CD4-positive, CD25-positive, alpha-beta regulatory T cell (primary cell): ENCODE data around the gene F5. TPM values are rescaled to one million over a fixed set of nuclear protein-coding genes. Genes with fewer than 3 reads are reported as not detected.

Experiments
- ATAC-seq, 2 donors: fragments of 150-1000 bp; cut with Tn5 transposase; one replicate each; pipeline ENCODE4 v1.10.0; 2021; ENCODE audit warnings: low read depth in 2 of 2, moderate number of reproducible peaks in 2 of 2, moderate library complexity in 1 of 2
- DNase-seq, 3 donors: peaks; one replicate each; pipeline versions ENCODE4 v3.0.0 to v3.0.0-alpha.2; 2012 to 2022; ENCODE audit warnings: mixed read lengths in 1 of 3
- H3K27ac ChIP-seq: one replicate; pipeline ENCODE4 v1.7.0; 2013; ENCODE audit warnings: mild to moderate bottlenecking, low read length; ENCODE audit not compliant: insufficient read depth, poor library complexity, severe bottlenecking
- H3K27me3 ChIP-seq: one replicate; pipeline ENCODE4 v1.7.0; 2013; ENCODE audit warnings: low read length; ENCODE audit not compliant: control insufficient read depth, insufficient read depth
- H3K36me3 ChIP-seq: one replicate; pipeline ENCODE4 v1.7.0; 2013; ENCODE audit warnings: mild to moderate bottlenecking, low read length, moderate library complexity; ENCODE audit not compliant: control insufficient read depth, insufficient read depth
- H3K4me1 ChIP-seq: 2 replicates; pipeline ENCODE4 v1.7.0; 2013; ENCODE audit warnings: mild to moderate bottlenecking, low read length; ENCODE audit not compliant: insufficient read depth, control insufficient read depth, poor library complexity, severe bottlenecking
- H3K4me3 ChIP-seq: one replicate; pipeline ENCODE4 v1.7.0; 2013; ENCODE audit warnings: low read depth, mild to moderate bottlenecking, low read length, moderate library complexity
- H3K9me3 ChIP-seq, 2 experiments: 1 replicate in 1 of 2; 2 replicates in 1 of 2; pipeline ENCODE4 v1.7.0; 2013; ENCODE audit warnings: low read length in 2 of 2, mild to moderate bottlenecking in 1 of 2, moderate library complexity in 1 of 2; ENCODE audit not compliant: control insufficient read depth in 2 of 2
- H3K27ac Mint-ChIP-seq, 3 donors: one replicate each; pipeline ENCODE4 v1.8.0; 2020 to 2022; ENCODE audit warnings: mild to moderate bottlenecking in 3 of 3, mixed read lengths in 3 of 3, moderate library complexity in 2 of 3
- H3K27me3 Mint-ChIP-seq: one replicate; pipeline ENCODE4 v1.8.0; 2022; ENCODE audit warnings: mild to moderate bottlenecking, mixed read lengths
- H3K36me3 Mint-ChIP-seq: one replicate; pipeline ENCODE4 v1.8.0; 2020; ENCODE audit warnings: mixed read lengths
- H3K4me1 Mint-ChIP-seq, 4 donors: one replicate each; pipeline ENCODE4 v1.8.0; 2020 to 2022; ENCODE audit warnings: mixed read lengths in 4 of 4, mild to moderate bottlenecking in 1 of 4
- H3K4me3 Mint-ChIP-seq, 4 donors: one replicate each; pipeline ENCODE4 v1.8.0; 2020 to 2022; ENCODE audit warnings: mild to moderate bottlenecking in 4 of 4, mixed read lengths in 4 of 4, moderate library complexity in 3 of 4
- H3K9me3 Mint-ChIP-seq, 7 donors: one replicate each; pipeline ENCODE4 v1.8.0; 2020 to 2022; ENCODE audit warnings: mixed read lengths in 7 of 7, mild to moderate bottlenecking in 3 of 7, moderate library complexity in 2 of 7
- polyA plus RNA-seq, 4 donors: library from polyadenylated mRNA; unstranded; fragments of 300-500 nt; fragmentation: Illumina TruSeq; gene quantifications; one replicate each; pipeline ENCODE4 v1.2.3, GENCODE V29; 2021
- total RNA-seq: library from RNA; stranded (reverse); gene quantifications from one replicate; pipeline ENCODE4 v1.2.3, GENCODE V29; 2022

The F5 gene
- total and polyA plus RNA-seq, 5 donors from 2014 or later: 10.1 to 80.6 (median 23.6) TPM

DNA sequence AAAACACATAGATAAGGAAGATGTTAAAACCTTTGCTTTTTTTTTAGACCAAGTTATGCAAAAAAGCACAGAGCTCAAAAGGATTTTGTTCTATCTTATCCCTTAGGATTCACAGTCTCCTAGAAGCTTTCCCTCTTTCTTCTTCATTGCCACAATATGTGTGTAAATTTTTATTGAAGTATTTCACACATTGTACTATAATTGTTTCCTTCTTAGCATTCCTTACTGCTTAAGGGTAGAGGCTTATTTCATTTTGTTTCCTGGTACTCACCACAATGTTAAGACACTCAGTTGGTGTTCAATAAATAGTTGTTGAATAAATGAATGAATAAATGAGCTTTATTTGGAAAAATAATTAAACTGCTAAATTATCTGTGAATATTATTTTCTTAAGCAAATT is 70.6 kb downstream of the F5 start:
- Histone ChIP-seq H3K9me3 (no peaks in the 10 kb centered on the region), H3K27ac (no peak overlapping the region), H3K4me1 (no peaks in the 10 kb centered on the region), H3K4me3 (no peak overlapping the region), H3K36me3 (peaks cover 77% of the 10 kb centered on the region), H3K27me3 (no peaks in the 10 kb centered on the region)
- Mint-ChIP-seq H3K4me3 (no peak overlapping the region), H3K4me1 (peaks cover 0 to 5% (median 2%) of the 10 kb centered on the region in 4 donors), H3K27ac (no peak overlapping the region), H3K27me3 (no peaks in the 10 kb centered on the region), H3K9me3 (no peaks in the 10 kb centered on the region), H3K36me3 (peaks cover 56% of the 10 kb centered on the region)
- ATAC-seq (no peak), DNase-seq (no peak)

DNA sequence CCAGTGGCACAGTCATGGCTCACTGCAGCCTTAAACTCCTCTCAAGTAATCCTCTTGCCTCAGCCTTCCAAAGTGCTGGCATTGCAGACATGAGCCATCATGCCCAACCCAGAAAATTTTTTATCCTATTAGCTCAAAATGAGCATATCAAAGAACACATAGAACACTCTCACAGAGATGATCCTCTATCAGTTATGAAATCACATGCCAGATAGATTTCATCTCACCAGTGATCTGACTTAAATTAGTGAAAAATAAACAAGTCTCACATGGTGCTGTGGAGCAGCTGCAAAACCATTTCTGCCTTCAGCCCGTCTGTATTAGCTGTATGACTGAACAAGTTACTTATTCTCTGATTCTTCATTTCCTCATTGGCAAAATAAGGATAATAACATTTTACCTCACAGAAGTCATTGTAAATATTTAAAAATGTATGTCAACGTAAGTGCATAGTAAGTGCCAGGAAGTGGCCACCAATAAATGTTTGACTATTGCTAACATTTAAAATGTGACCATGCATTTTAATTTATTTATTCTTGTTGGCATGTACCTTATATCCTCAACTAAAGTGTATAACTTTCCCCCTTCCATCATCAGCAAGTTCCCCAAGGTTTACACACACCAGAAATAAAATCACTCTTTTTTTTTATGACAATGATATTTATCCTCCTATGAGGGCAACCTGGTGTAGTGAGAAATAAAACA is 71.6 kb downstream of the F5 start:
- peaks cover 68% of the 10 kb centered on the region for H3K36me3 ChIP-seq
- Mint-ChIP-seq H3K36me3 (peaks cover 50% of the 10 kb centered on the region), H3K27me3 (no peaks in the 10 kb centered on the region), H3K4me3 (no peak overlapping the region), H3K27ac (peak overlapping the region in 1 of 3 donors; percentile 33), H3K9me3 (no peaks in the 10 kb centered on the region), H3K4me1 (peaks cover 0 to 10% (median 7%) of the 10 kb centered on the region in 4 donors)
- H3K27me3 ChIP-seq: no peaks in the 10 kb centered on the region
- no peaks in the 10 kb centered on the region for H3K9me3 ChIP-seq
- H3K4me1 ChIP-seq: no peaks in the 10 kb centered on the region
- no peak overlapping the region for H3K27ac ChIP-seq
- DNase-seq (no peak), ATAC-seq (no peak)
- H3K4me3 ChIP-seq: no peak overlapping the region

DNA sequence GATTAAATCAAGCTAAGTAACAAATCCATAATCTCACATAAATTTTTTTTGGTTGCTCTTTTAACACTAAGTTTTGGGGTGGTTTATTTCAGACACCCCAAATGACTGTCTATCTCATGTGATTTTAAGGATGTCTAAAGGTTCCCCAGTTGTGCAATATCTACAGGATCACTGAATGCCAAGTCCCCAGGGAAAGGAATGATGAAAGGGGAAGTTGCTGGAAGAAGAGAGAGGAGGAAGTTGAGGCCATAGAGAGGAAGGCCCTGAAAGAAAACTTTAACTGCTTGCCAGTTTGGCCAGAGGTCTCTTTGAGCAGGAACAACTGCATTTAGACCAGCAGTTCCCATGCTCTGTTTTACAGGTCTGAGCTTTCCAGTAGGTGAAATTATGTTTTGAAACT is 73.1 kb downstream of the F5 start:
- H3K27me3 Mint-ChIP-seq: no peaks in the 10 kb centered on the region
- no peak for ATAC-seq
- no peak overlapping the region for H3K4me3 Mint-ChIP-seq
- DNase-seq: no peak
- H3K9me3 Mint-ChIP-seq: no peaks in the 10 kb centered on the region
- no peaks in the 10 kb centered on the region for H3K9me3 ChIP-seq
- H3K4me3 ChIP-seq: no peak overlapping the region
- peaks cover 5 to 23% (median 15%) of the 10 kb centered on the region in 4 donors for H3K4me1 Mint-ChIP-seq
- peak overlapping the region in 2 of 3 donors; percentile 12 to 52 for H3K27ac Mint-ChIP-seq
- H3K4me1 ChIP-seq: peaks cover 13% of the 10 kb centered on the region
- no peaks in the 10 kb centered on the region for H3K27me3 ChIP-seq
- H3K36me3 Mint-ChIP-seq: peaks cover 40% of the 10 kb centered on the region
- H3K27ac ChIP-seq: no peak overlapping the region
- peaks cover 55% of the 10 kb centered on the region for H3K36me3 ChIP-seq

DNA sequence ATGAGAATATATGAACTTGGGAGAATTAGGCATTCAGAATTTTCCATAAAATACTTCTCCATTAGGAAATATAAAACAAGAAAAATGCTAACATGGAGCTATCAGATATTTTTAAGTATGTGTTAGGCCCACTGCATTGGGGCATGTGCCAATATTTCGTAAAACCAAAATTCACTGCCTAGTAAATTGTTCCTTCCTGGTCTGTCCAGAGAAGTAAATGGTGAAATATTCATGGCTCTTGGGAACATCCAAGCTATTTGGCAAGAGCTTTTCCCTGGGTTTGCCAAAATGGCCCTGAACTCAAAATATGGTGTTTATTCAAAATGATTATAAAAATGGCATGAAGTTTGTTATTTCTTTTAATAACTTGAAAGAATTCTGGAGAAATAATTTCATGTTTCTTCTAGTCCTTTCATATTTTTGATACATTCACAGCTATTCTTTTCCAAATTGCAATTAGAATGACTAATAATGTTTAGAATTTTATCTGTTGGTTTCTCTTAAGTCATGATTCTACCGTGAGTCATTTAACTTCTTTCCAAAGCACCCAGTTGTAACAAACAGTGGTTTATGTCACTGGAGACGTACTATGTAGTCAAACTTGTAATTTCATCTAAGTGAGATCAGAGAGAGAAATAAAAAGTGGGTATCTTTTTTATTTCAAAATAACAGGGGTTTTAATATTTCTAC is 74.8 kb downstream of the F5 start:
- Mint-ChIP-seq H3K9me3 (no peaks in the 10 kb centered on the region), H3K4me1 (peaks cover 13 to 35% (median 19%) of the 10 kb centered on the region in 4 donors), H3K27ac (no peak overlapping the region), H3K27me3 (no peaks in the 10 kb centered on the region), H3K4me3 (no peak overlapping the region), H3K36me3 (peaks cover 25% of the 10 kb centered on the region)
- Histone ChIP-seq H3K4me3 (no peak overlapping the region), H3K9me3 (no peaks in the 10 kb centered on the region), H3K27ac (no peak overlapping the region), H3K36me3 (peaks cover 37% of the 10 kb centered on the region), H3K27me3 (no peaks in the 10 kb centered on the region), H3K4me1 (peaks cover 16% of the 10 kb centered on the region)
- ATAC-seq (no peak), DNase-seq (no peak)

DNA sequence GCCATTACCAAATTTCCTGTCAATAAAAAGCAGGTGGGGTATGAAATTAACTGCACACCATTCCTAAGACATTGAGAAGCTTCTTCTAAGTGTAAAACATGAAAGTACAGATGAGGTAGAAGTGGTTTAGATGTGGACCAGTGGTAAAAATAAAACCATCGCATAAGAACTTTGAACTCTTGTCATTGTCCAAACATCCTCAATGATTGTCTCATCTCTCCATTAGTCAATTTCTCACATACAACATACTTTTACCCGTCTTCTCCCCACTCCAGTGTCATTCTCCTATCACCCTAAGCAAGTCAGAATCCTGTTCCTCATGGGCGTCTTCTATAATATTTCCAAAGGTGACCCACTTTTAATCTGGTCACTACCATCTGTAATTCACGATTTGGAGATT is 76.2 kb downstream of the F5 start:
- H3K4me3 ChIP-seq: no peak overlapping the region
- peaks cover 23% of the 10 kb centered on the region for H3K36me3 ChIP-seq
- Mint-ChIP-seq H3K27me3 (no peaks in the 10 kb centered on the region), H3K4me1 (peaks cover 15 to 38% (median 26%) of the 10 kb centered on the region in 4 donors), H3K4me3 (no peak overlapping the region), H3K9me3 (peaks cover 0 to 4% (median 0%) of the 10 kb centered on the region in 7 donors), H3K36me3 (peaks cover 13% of the 10 kb centered on the region), H3K27ac (peak overlapping the region in 2 of 3 donors; percentile 10 to 48)
- H3K27me3 ChIP-seq: no peaks in the 10 kb centered on the region
- DNase-seq (no peak), ATAC-seq (no peak)
- peaks cover 16% of the 10 kb centered on the region for H3K4me1 ChIP-seq
- H3K9me3 ChIP-seq: no peaks in the 10 kb centered on the region
- H3K27ac ChIP-seq: no peak overlapping the region

DNA sequence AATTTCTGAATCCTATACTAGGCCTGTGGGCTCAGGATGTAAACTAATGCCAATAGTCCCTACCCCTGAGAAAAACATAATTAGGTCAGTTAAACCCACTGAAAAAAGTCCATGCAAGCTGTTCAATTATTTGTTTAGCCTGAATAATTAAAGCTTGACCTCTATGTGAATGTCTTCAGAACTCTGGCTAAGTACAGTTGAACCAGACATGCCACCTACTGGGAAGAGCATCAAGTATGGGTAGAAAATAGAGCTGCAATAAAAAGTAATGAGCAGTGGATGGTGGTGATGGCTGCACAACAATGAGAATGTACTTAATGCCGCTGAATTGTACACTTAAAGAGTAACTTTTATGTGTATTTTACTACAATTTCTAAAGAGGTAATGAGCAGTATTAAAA is 76.9 kb downstream of the F5 start:
- Histone ChIP-seq H3K36me3 (peaks cover 16% of the 10 kb centered on the region), H3K9me3 (no peaks in the 10 kb centered on the region), H3K4me1 (peaks cover 16% of the 10 kb centered on the region), H3K27me3 (no peaks in the 10 kb centered on the region), H3K4me3 (no peak overlapping the region), H3K27ac (no peak overlapping the region)
- peaks cover 15 to 38% (median 26%) of the 10 kb centered on the region in 4 donors for H3K4me1 Mint-ChIP-seq
- H3K9me3 Mint-ChIP-seq: peaks cover 0 to 4% (median 0%) of the 10 kb centered on the region in 7 donors
- no peak for ATAC-seq
- H3K36me3 Mint-ChIP-seq: peaks cover 6% of the 10 kb centered on the region
- H3K27ac Mint-ChIP-seq: no peak overlapping the region
- no peak overlapping the region for H3K4me3 Mint-ChIP-seq
- DNase-seq: no peak
- H3K27me3 Mint-ChIP-seq: no peaks in the 10 kb centered on the region

DNA sequence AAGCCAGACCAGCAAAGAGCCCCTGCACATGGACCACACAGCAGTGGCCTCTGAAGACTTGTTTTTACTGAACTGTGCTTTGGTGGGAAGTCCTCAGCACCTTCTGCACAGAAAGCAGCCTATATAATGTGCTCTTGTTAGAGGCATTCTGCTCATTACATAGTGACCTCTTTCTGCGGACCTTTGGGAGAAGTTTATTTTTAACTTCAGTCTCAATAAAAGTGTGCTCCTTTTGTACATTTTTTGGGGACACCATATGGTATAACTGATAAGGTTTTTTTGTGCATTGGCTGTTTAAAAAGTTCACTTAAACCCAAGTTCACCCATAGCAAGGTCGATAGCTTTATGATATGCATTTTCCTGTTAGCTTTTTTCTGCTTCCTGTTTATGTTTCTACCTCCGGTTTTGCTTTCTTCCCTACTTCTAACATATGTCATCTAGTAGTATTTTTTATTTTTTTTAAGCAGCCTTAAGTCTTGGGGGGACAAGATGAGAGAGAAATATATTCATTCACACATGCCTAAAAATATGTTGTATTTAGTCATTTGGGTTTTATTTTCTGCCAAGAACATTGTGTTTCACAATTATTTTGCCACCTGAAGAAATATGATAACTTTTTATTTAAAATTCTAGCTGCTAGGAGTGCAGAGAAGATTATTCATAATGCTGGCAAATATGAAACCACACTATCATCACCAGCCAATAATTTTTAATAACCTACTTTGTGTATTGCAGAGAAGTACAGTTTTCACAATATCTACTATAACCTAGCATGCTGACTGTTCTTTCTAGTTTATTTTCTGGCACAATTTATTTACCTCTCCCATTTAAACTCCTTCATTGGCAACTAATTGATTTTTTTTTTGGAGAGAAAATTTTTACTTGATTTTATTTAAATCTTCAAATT is 77.6 kb downstream of the F5 start:
- Mint-ChIP-seq H3K27me3 (no peaks in the 10 kb centered on the region), H3K36me3 (peaks cover 6% of the 10 kb centered on the region), H3K27ac (peak overlapping the region; percentile 19 to 89 (median 32)), H3K4me3 (peak overlapping the region in 3 of 4 donors; percentile 41 to 77 (median 65)), H3K9me3 (peaks cover 0 to 4% (median 0%) of the 10 kb centered on the region in 7 donors), H3K4me1 (peaks cover 15 to 38% (median 26%) of the 10 kb centered on the region in 4 donors)
- H3K36me3 ChIP-seq: peaks cover 9% of the 10 kb centered on the region
- peak overlapping the region; percentile 64 for H3K4me3 ChIP-seq
- H3K9me3 ChIP-seq: no peaks in the 10 kb centered on the region
- H3K27me3 ChIP-seq: no peaks in the 10 kb centered on the region
- peak in 1 of 2 donors; percentile 31 for ATAC-seq
- H3K27ac ChIP-seq: no peak overlapping the region
- peaks cover 16% of the 10 kb centered on the region for H3K4me1 ChIP-seq
- DNase-seq: peak in 2 of 3 donors; percentile 6 to 34
